K562 (cell line): ENCODE results near the gene TMTC4. TPM values are rescaled to one million over a fixed set of nuclear protein-coding genes. Genes with fewer than 3 reads are reported as not detected.

Experiments used
- BCLAF1 ChIP-seq, 2 experiments: fragments of 450-650 bp in 1 of 2; IDR thresholded peaks; 2 replicates each; pipeline ENCODE4 v1.6.1; 2011 to 2017; ENCODE audit warnings: low read depth in 2 of 2, antibody characterized with exemption in 1 of 2, borderline replicate concordance in 1 of 2, low read length in 1 of 2, mild to moderate bottlenecking in 1 of 2, mixed read lengths in 1 of 2; ENCODE audit not compliant: control insufficient read depth in 1 of 2
- EZH2 ChIP-seq: IDR thresholded peaks from 2 replicates; pipeline ENCODE4 v1.6.1; 2012; ENCODE audit warnings: low read depth, mild to moderate bottlenecking, inconsistent platforms, low read length, borderline replicate concordance
- NFE2 ChIP-seq: IDR thresholded peaks from 2 replicates; pipeline ENCODE4 v1.6.1; 2014; ENCODE audit warnings: antibody characterized with exemption, low read depth
- PHF8 ChIP-seq: fragments of 200-600 bp; sonication (generic); IDR thresholded peaks from 2 replicates; pipeline ENCODE4 v1.6.1; 2012; ENCODE audit warnings: mixed run types, mild to moderate bottlenecking, inconsistent platforms, low read length, moderate library complexity, borderline replicate concordance
- PURB ChIP-seq: sonication (generic); formaldehyde crosslinking; IDR thresholded peaks from 2 replicates; pipeline ENCODE4 v1.9.0; 2021; ENCODE audit warnings: low read depth, mild to moderate bottlenecking, missing genetic modification reagents
- SETDB1 ChIP-seq: IDR thresholded peaks from one replicate; pipeline ENCODE4 v1.6.1; 2012; ENCODE audit warnings: low read length, control low read depth, inconsistent platforms
- SIN3A ChIP-seq, 2 experiments: fragments of 150-350 bp in 1 of 2; IDR thresholded peaks; 2 replicates each; pipeline ENCODE4 v1.6.1; 2011 to 2016; ENCODE audit warnings: borderline replicate concordance in 2 of 2, low read depth in 2 of 2, low read length in 2 of 2, mild to moderate bottlenecking in 2 of 2, moderate library complexity in 2 of 2; ENCODE audit not compliant: control insufficient read depth in 1 of 2
- YBX1 ChIP-seq: fragments of 450-650 bp; IDR thresholded peaks from 2 replicates; pipeline ENCODE4 v1.7.1; 2016; ENCODE audit warnings: mild to moderate bottlenecking
- ZBTB1 ChIP-seq: sonication (generic); formaldehyde crosslinking; IDR thresholded peaks from 2 replicates; pipeline ENCODE4 v1.8.1; 2023; ENCODE audit warnings: missing genetic modification reagents, low read depth, mild to moderate bottlenecking, borderline replicate concordance
- ZBTB5 ChIP-seq: fragments of 450-650 bp; IDR thresholded peaks from 2 replicates; pipeline ENCODE4 v1.6.1; 2017; ENCODE audit warnings: antibody characterized with exemption
- ZEB2 ChIP-seq: fragments of 450-650 bp; IDR thresholded peaks from 2 replicates; pipeline ENCODE4 v1.6.1; 2016
- polyA plus RNA-seq, 8 experiments: library from polyadenylated mRNA; depleted of rRNA in 4 of 8; stranded (reverse) in 5 of 8; unstranded in 3 of 8; fragments of >200 nt; fragmentation: Nextera tagmentation in 2 of 8; fragmentation: Illumina TruSeq in 1 of 8; extraction: Ambion mirVana in 2 of 8; extraction: Trizol in 1 of 8; gene quantifications; 2 replicates each; pipeline versions ENCODE4 v1.2.1 to v1.2.3, GENCODE V29; 2011 to 2014; ENCODE audit warnings: inconsistent platforms in 1 of 8, missing spikeins in 1 of 8
- total RNA-seq, 7 experiments: library from RNA; depleted of rRNA in 6 of 7; stranded (reverse); fragments of >200 nt in 6 of 7; fragmentation: Illumina TruSeq in 2 of 7; extraction: Trizol in 2 of 7; gene quantifications; 2 replicates each; pipeline versions ENCODE4 v1.2.1 to v1.2.3, GENCODE V29; 2011 to 2021; ENCODE audit warnings: low replicate concordance in 1 of 7
- TF ChIP-seq, protein P1 (sequence below): sonication (generic); formaldehyde crosslinking; IDR thresholded peaks from 2 replicates; pipeline ENCODE4 v1.9.0; 2022; ENCODE audit warnings: mild to moderate bottlenecking, missing genetic modification reagents

Gene TMTC4
- total and polyA plus RNA-seq, 9 of the 15 experiments (the other 6 are each of a cell fraction or from before 2014, with no cell fraction given), result 3.5 to 16.7 (median 11.8) TPM

- TF ChIP-seq BCLAF1 (IDR thresholded peaks at IDR 0.05; ENCODE audit: borderline replicate concordance in 1 of 2, control insufficient read depth in 1 of 2, low read depth in 2 of 2, low read length in 1 of 2), result no peak
- no peak for TF ChIP-seq SETDB1
- TF ChIP-seq EZH2, result no peak
- no peak for TF ChIP-seq PHF8
- TF ChIP-seq ZBTB1 (CRISPR knock-in tag), result no peak
- TF ChIP-seq, protein P1, sequence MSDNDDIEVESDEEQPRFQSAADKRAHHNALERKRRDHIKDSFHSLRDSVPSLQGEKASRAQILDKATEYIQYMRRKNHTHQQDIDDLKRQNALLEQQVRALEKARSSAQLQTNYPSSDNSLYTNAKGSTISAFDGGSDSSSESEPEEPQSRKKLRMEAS (CRISPR knock-in tag), result no peak
- no peak for TF ChIP-seq PURB (CRISPR knock-in tag)
- TF ChIP-seq NFE2, result no peak
- TF ChIP-seq YBX1, result no peak
- no peak for TF ChIP-seq ZEB2
- no peak for TF ChIP-seq ZBTB5
- TF ChIP-seq SIN3A (IDR thresholded peaks at IDR 0.05; ENCODE audit: borderline replicate concordance in 2 of 2, control insufficient read depth in 1 of 2, low read depth in 2 of 2, low read length in 2 of 2), result no peak
Measured at GRCh38 chr13:100648354-100648753, 26.2 kb downstream of the TMTC4 start (continued).
